ENCODE measurements around the gene NAA25.
A peak's percentile ranks its signal among the peaks of the same experiment; 100 is the strongest.

The NAA25 gene

DNA sequence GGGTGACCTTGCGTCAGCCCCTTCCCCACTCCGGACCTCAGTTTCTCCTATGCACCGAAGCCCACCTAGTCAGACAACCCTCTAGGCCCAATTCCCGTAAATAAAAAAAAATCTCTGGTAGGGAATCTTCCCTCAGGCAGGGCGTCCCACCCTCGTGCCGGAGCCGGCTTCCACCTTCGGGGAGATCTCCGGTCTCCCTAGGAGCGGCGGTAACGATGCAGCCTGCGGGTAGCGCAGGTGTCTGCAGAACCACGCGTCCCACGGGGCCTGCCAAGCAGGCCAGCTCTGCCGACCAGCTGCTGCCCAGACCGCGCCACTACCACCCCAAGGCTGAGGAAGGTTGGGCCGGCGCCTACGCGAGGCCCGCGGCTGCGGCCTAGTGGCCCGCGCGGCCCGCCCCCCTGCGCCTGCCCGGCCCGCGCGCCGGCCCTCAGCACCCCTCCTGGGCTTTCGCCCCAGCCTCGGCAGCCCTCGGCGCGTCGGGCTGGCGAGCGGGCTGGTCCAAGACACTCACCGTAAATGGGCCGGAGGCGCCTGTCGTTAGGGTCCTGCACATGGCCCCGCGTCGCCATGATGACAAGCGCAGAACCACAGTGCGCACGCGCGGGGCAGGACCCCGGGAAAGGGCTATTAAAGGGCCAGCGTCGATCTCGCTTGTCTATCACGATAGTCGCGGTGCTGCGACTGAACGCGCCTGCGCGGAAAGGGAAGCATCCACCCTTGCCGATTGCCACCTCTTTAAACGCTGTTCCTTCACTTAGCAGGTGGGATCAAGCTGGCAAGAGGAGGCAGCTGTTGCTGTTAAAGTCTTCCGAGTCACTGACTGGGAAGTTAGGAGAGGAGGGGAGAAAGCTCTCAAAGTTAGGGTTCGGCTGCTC, at the start of gene NAA25:
TSS of gene NAA25 (minus strand) at position 582 of the 878 bp plus-strand sequence. CDS start at position 572, 10 bp downstream.
- peak; percentile 95 for DNase-seq (ENCODE audit: low read depth, low spot score)

DNA sequence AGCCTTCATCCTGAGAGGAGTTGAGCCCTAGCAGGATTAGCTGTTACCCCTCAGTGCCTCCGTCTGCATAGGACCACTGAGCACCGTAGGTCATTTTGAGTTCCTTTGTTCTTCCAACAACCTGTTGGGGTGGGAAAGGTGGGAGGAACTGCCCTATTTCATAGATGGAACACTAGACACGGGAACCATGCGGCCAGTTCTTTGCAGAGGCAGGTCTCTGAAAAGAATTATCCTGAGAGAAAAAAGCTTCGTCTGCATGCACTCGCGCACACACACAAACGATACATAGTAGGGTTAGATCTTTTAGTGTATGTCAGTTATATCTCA, 45.3 kb upstream of the NAA25 start:
- no peak for DNase-seq (ENCODE audit: low read depth, low spot score)

DNA sequence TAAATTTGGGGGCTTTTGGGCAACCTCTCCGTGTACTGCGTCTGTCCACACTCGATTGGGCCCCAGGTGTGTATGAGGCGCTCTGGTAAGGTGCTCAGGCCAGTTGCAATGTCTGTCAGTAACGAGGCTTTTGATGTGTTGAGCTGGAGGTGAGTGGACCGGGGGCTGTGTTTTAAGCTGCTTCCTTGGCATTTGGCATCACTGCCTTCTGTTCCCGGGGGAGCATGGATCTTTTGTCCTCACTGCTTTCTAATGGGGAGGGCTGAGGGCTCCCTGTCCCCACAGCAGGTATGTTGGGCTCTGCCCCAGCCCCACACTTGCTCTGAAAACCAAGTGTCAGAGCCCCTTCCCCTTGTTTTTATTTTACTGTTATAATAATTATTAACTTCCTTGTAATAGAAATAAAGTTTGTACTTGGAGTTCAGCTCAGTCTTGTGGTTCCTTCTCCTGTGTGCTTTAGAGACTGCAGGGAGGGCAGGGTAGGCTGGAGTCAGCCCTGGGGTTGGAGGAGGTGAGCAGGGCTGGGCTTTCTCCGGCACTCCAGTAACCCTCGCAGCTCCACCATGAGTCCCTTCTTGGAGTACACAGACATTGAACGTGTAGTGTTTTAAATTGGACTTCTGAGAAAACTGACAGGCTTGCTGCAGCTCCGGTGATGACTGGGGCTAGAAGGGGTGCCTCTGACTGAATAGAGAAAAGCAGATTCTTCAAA, 44.8 kb upstream of the NAA25 start:
- no peak for DNase-seq (ENCODE audit: low read depth, low spot score)

DNA sequence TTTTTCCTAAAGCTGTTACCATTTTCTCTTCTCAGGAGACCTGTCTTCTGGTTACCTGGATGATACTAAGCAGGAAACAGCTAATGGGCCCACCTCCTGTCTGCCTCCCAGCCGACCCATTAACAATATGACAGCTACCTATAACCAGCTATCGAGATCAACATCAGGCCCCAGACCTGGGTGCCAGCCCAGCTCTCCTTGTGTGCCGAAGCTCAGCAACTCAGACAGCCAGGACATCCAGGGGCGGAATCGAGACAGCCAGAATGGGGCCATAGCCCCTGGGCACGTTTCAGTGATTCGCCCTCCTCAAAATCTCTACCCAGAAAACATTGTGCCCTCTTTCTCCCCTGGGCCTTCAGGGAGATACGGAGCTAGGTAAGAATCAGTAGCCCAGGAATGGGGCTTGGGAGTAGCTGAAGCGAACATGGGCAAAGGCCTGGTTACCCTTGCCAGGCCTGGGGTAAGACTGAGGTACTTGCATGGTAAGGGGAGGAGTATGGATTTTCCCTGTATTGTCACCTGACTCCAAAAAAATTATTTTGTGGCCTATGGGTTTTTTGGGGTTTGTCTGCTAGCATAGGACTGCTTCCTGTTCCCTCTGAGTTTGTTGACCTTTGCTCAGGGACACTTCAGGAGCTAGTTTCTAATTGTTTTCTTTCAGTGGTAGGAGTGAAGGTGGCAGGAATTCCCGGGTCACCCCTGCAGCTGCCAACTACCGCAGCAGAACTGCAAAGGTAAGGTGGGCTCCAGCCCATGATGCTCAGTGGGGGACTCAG, 43.4 kb upstream of the NAA25 start:
- no peak for DNase-seq (ENCODE audit: low read depth, low spot score)

DNA sequence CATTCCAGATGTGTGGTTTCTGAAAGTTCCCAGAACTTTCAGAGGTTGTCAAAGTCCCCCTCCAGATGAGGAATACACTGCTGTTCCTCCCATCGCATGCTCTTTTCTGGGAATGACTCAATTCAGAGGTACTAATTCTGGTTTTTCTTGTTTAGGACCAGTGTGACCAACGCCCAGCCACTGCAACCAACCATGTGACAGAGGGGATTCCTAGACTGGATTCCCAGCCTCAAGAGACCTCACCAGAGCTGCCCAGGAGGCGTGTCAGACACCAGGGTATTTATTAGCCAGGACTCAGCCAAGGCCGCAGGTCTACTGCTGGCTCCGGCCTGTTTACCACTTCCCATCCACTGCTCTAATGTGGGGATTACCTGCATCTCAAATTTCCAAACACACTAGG, 41.0 kb upstream of the NAA25 start:
- no peak for DNase-seq (ENCODE audit: low read depth, low spot score)

DNA sequence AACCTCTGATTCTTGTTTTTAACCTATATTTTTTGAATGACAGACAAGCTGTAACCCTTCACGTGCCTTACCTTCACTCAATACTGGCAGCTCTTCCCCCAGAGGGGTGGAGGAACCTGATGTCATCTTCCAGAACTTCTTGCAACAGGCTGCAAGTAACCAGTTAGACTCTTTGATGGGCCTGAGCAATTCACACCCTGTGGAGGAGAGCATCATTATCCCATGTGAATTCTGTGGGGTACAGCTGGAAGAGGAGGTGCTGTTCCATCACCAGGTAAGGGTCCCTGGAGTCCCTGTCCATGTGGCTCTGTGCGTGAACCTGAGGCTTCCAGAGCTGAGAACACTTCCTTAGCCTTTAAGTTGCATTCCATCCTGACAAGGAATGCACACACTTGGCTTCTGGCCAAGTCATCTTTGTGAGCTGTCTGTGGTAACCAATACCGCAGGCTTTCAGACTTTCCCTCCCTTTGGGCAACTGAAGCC, 39.5 kb upstream of the NAA25 start:
- peak; percentile 84 for DNase-seq (ENCODE audit: low read depth, low spot score)

- no peak for DNase-seq (ENCODE audit: low read depth, low spot score)
Measured at GRCh38 chr12:112146123-112146522, 37.5 kb upstream of the NAA25 start.

- no peak for DNase-seq (ENCODE audit: low read depth, low spot score)
Measured at GRCh38 chr12:112140728-112141127, 32.1 kb upstream of the NAA25 start.

DNA sequence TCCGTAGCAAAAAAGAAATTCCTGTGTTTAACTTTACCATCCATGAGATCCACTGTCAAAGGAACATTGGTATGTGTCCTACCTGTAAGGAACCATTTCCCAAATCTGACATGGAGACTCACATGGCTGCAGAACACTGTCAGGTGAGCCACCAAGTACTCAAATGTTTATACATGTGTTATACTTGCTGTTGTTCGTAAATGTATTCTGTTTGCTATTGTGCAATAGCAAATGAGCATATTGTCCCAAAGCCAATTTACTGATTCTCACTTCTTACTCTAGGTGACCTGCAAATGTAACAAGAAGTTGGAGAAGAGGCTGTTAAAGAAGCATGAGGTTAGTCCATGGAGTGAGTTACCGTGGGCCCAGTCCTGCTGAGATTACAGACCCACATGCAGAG, 26.1 kb upstream of the NAA25 start:
- no peak for DNase-seq (ENCODE audit: low read depth, low spot score)

DNA sequence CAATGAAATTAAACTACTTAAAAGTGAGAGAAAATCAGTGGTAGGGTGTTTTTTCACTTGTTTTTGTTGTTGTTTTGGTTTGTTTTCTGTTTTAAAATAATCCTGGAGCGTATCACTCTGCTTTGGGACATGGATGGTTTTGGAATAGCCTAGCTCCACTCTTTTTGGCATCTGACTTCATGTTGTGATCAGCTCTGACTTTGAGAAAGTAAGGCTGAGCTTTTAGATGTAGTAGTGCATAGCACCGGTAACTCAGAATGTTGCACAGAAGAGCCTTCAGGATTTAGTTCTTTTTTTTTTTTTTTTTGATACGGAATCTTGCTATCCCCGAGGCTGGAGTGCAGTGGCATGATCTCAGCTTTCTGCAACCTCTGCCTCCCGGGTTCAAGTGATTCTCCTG, 24.8 kb upstream of the NAA25 start:
- no peak for DNase-seq (ENCODE audit: low read depth, low spot score)

- no peak for DNase-seq (ENCODE audit: low read depth, low spot score)
Measured at GRCh38 chr12:112131686-112132085, 23.1 kb upstream of the NAA25 start.

GRCh38 chr12:112130441-112130998, 21.9 kb upstream of the NAA25 start:
- no peak for DNase-seq (ENCODE audit: low read depth, low spot score)

DNA sequence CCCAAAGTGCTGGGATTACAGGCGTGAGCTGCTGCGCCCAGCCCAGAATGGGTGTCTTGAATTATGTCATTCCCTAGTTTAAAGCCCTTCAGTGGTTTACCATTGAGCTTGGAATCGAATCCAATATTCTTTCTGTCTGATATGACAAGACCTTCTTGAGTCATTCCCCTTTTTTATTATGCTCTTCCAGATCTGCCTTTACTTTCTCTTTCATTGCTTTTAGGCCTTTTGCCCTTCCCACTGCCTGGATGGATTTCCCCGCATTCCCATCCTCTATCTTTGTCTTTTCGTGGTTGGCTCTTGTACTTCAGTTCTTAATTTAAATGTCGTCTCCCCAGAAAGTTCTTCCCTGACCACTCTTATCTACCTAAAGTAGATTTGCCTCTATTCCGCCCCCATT, 18.3 kb upstream of the NAA25 start:
- DNase-seq (ENCODE audit: low read depth, low spot score) = peak; percentile 7

DNA sequence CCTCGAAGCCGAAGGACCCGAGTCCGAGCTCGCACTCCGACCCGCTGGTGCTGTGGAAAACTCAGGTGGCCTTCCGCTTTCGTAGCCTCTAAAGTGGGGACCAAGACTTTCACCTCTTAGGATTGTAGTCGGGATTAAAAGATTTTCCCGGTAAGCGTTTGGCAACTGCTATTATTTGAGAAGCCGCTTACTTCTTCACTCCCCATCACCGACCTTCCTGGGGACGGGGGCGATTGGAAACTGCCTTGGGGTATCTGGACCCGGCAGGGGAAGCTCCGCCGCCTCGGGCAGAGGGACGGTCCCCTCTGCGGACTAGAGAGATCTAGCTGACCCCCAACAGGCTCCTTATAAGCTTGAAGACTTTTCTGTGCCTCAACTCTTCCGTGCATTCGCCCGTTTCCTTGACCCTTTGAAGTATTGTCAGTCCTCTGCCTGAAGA, 17.4 kb upstream of the NAA25 start:
- no peak for DNase-seq (ENCODE audit: low read depth, low spot score)

- DNase-seq (ENCODE audit: low read depth, low spot score) = peak; percentile 99
Measured at GRCh38 chr12:112125250-112125999, 16.8 kb upstream of the NAA25 start, which contains the start of gene TRAFD1. TSS of gene TRAFD1 (plus strand) at chr12:112125560. CDS start at chr12:112130523, 4,963 bp downstream.

DNA sequence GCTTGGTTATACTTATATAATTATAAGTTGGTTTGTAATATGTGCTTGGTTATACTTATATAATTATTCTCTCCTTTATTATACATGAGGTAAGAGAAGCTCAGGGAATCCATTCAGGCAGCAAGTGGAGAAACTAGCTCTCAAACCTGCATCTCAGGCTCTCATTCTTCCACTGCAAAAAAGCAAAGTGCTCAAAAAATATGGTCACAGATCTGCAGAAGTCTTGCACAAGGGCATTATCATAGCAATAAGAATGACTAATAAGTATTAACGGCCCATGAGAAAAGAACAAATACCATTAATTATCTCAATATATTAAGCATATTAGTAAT, 16.3 kb upstream of the NAA25 start:
- DNase-seq (ENCODE audit: low read depth, low spot score) = no peak

- peak; percentile 17 for DNase-seq (ENCODE audit: low read depth, low spot score)
Measured at GRCh38 chr12:112122823-112123690, 14.5 kb upstream of the NAA25 start.

- peak; percentile 81 for DNase-seq (ENCODE audit: low read depth, low spot score)
Measured at GRCh38 chr12:112121780-112122565, 13.4 kb upstream of the NAA25 start.

DNA sequence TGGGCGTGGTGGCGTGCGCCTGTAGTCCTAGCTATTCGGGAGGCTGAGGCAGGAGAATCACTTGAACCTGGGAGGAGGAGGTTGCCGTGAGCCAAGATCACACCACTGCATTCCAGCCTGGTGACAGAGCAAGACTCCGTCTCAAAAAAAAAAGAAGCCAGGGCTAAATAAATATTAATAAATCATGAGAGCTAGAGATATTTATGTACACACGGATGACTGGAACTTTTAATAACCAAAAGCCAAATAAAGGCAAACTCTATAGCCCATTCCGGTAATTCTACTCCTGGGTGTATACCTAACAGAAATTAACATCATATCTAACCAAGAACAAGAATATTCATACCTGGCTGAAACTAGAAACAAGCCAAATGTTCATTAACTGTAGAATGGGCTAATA, 9.1 kb upstream of the NAA25 start:
- DNase-seq (ENCODE audit: low read depth, low spot score) = no peak
